Liver (tissue), 3 donors: ENCODE data around the gene USP47.

ENCODE experiments used
- EGR1 ChIP-seq, 2 donors: IDR thresholded peaks; 2 replicates each; pipeline ENCODE4 v1.6.1; 2016 to 2018; ENCODE audit warnings: antibody characterized with exemption in 2 of 2, low read depth in 2 of 2
- GABPA ChIP-seq, 2 donors: IDR thresholded peaks in 1 of 2; conservative IDR thresholded peaks in 1 of 2; 2 replicates each; pipeline ENCODE4 v1.6.1; 2016; ENCODE audit warnings: antibody characterized with exemption in 2 of 2, mild to moderate bottlenecking in 1 of 2, moderate library complexity in 1 of 2
- HNF4A ChIP-seq, 2 donors: conservative IDR thresholded peaks; 2 replicates each; pipeline ENCODE4 v1.6.1; 2016; ENCODE audit warnings: antibody characterized with exemption in 2 of 2, mild to moderate bottlenecking in 2 of 2
- JUND ChIP-seq, 2 donors: IDR thresholded peaks; 2 replicates each; pipeline ENCODE4 v1.6.1; 2016; ENCODE audit warnings: antibody characterized with exemption in 2 of 2
- RAD21 ChIP-seq, 2 donors: IDR thresholded peaks; 2 replicates each; pipeline ENCODE4 v1.6.1; 2016; ENCODE audit warnings: antibody characterized with exemption in 2 of 2, mild to moderate bottlenecking in 2 of 2
- YY1 ChIP-seq: IDR thresholded peaks from 2 replicates; pipeline ENCODE4 v1.6.1; 2016; ENCODE audit warnings: antibody characterized with exemption, mild to moderate bottlenecking
- TF ChIP-seq, protein P1 (sequence below): IDR thresholded peaks from 2 replicates; pipeline ENCODE4 v1.6.1; 2016; ENCODE audit warnings: antibody characterized with exemption
- TF ChIP-seq, protein P2 (sequence below): fragments of 150-350 bp; IDR thresholded peaks from 2 replicates; pipeline ENCODE4 v1.5.1; 2017; ENCODE audit warnings: improper control_type of control experiment, low read depth, low read length; ENCODE audit not compliant: missing input control
- TF ChIP-seq, protein P3 (sequence below): IDR thresholded peaks from 2 replicates; pipeline ENCODE4 v1.6.1; 2016; ENCODE audit warnings: antibody characterized with exemption, mild to moderate bottlenecking
- donor health status: healthy.
- donor health status: healthy.

DNA sequence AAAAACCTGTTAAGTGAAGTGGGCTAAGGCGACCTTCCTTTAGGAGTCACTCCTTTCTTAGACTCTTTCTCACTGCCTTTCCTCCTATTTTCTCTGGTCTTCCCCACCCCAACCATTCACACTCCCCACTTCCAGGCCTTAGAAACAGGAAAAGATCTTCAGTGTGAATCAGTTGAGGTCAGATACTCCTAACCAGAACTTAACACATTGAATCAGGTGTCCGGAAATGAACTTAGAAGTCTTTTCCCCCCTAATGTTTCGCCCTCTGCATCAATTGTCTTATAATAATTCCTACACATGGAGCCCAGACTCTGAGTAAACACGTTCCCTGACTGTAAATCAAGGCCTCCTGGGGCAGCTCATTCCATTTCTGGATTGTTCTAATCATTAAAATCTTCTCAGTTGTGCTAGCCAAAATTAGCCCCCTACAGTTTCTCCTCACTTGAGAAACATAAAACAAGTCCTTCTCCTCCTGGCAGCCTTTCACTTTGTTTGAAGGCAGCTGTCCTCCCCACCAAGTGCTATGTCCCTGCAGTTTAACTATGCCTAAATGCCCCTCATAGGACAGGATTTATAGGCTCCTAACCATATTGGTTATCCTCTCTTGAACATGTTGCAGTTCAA lies 32.7 kb upstream of the USP47 start:
- TF ChIP-seq, protein P1, sequence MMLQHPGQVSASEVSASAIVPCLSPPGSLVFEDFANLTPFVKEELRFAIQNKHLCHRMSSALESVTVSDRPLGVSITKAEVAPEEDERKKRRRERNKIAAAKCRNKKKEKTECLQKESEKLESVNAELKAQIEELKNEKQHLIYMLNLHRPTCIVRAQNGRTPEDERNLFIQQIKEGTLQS: no peak
- TF ChIP-seq, protein P2, sequence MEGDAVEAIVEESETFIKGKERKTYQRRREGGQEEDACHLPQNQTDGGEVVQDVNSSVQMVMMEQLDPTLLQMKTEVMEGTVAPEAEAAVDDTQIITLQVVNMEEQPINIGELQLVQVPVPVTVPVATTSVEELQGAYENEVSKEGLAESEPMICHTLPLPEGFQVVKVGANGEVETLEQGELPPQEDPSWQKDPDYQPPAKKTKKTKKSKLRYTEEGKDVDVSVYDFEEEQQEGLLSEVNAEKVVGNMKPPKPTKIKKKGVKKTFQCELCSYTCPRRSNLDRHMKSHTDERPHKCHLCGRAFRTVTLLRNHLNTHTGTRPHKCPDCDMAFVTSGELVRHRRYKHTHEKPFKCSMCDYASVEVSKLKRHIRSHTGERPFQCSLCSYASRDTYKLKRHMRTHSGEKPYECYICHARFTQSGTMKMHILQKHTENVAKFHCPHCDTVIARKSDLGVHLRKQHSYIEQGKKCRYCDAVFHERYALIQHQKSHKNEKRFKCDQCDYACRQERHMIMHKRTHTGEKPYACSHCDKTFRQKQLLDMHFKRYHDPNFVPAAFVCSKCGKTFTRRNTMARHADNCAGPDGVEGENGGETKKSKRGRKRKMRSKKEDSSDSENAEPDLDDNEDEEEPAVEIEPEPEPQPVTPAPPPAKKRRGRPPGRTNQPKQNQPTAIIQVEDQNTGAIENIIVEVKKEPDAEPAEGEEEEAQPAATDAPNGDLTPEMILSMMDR: no peak
- TF ChIP-seq JUND (IDR thresholded peaks at IDR 0.05) (no peak), HNF4A (conservative IDR thresholded peaks at IDR 0.05) (no peak), RAD21 (IDR thresholded peaks at IDR 0.05) (no peak), YY1 (no peak), EGR1 (IDR thresholded peaks at IDR 0.05; ENCODE audit: low read depth in 2 of 2) (no peak), GABPA (IDR thresholded peaks at IDR 0.05 in 1 of 2, conservative IDR thresholded peaks at IDR 0.05 in 1 of 2) (no peak)
- TF ChIP-seq, protein P3, sequence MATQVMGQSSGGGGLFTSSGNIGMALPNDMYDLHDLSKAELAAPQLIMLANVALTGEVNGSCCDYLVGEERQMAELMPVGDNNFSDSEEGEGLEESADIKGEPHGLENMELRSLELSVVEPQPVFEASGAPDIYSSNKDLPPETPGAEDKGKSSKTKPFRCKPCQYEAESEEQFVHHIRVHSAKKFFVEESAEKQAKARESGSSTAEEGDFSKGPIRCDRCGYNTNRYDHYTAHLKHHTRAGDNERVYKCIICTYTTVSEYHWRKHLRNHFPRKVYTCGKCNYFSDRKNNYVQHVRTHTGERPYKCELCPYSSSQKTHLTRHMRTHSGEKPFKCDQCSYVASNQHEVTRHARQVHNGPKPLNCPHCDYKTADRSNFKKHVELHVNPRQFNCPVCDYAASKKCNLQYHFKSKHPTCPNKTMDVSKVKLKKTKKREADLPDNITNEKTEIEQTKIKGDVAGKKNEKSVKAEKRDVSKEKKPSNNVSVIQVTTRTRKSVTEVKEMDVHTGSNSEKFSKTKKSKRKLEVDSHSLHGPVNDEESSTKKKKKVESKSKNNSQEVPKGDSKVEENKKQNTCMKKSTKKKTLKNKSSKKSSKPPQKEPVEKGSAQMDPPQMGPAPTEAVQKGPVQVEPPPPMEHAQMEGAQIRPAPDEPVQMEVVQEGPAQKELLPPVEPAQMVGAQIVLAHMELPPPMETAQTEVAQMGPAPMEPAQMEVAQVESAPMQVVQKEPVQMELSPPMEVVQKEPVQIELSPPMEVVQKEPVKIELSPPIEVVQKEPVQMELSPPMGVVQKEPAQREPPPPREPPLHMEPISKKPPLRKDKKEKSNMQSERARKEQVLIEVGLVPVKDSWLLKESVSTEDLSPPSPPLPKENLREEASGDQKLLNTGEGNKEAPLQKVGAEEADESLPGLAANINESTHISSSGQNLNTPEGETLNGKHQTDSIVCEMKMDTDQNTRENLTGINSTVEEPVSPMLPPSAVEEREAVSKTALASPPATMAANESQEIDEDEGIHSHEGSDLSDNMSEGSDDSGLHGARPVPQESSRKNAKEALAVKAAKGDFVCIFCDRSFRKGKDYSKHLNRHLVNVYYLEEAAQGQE: no peak
